Muscle of leg (tissue), 11 donors: ENCODE data around the gene ITPR3. TPM values are rescaled to one million over a fixed set of nuclear protein-coding genes. Genes with fewer than 3 reads are reported as not detected.

Source experiments
- DNase-seq: peaks from one replicate; pipeline ENCODE4 v3.0.0; 2013
- H3K27ac ChIP-seq: one replicate; pipeline ENCODE4 v1.5.1; 2013; ENCODE audit warnings: mild to moderate bottlenecking, low read length, control low read depth
- H3K27me3 ChIP-seq: one replicate; pipeline ENCODE4 v1.6.1; 2013; ENCODE audit warnings: low read length; ENCODE audit not compliant: control insufficient read depth, insufficient read depth
- H3K36me3 ChIP-seq: one replicate; pipeline ENCODE4 v1.6.1; 2013; ENCODE audit warnings: low read length; ENCODE audit not compliant: control insufficient read depth, insufficient read depth
- H3K4me1 ChIP-seq: one replicate; pipeline ENCODE4 v1.6.1; 2013; ENCODE audit warnings: low read length; ENCODE audit not compliant: control insufficient read depth, insufficient read depth
- H3K4me3 ChIP-seq: one replicate; pipeline ENCODE4 v1.5.1; 2013; ENCODE audit warnings: low read length, control low read depth
- H3K9me3 ChIP-seq: replicated peaks from 2 replicates; pipeline ENCODE4 v1.6.1; 2013; ENCODE audit warnings: low read depth, low read length; ENCODE audit not compliant: control insufficient read depth
- WGBS: methylation state at CpG from one replicate; pipeline ENCODE4 v1.1.5; 2013; ENCODE audit warnings: missing lambda C conversion rate; ENCODE audit not compliant: insufficient coverage; 5-methylcytosine and 5-hydroxymethylcytosine counted together
- polyA plus RNA-seq, 8 donors: library from polyadenylated mRNA; unstranded; fragments of 120-200 nt; gene quantifications; one replicate each; pipeline versions ENCODE4 v1.2.1 to v1.2.3, GENCODE V29; 2013; ENCODE audit warnings: inconsistent platforms in 1 of 8, low replicate concordance in 1 of 8; ENCODE audit not compliant: insufficient read length in 8 of 8, insufficient read depth in 1 of 8
- total RNA-seq: library from RNA; stranded (reverse); fragments of 120-200 nt; gene quantifications from one replicate; pipeline ENCODE4 v1.2.4, GENCODE V29; 2013

ITPR3 gene
- total and polyA plus RNA-seq, 9 donors, result 4.1 to 15.9 (median 9.2) TPM

DNA sequence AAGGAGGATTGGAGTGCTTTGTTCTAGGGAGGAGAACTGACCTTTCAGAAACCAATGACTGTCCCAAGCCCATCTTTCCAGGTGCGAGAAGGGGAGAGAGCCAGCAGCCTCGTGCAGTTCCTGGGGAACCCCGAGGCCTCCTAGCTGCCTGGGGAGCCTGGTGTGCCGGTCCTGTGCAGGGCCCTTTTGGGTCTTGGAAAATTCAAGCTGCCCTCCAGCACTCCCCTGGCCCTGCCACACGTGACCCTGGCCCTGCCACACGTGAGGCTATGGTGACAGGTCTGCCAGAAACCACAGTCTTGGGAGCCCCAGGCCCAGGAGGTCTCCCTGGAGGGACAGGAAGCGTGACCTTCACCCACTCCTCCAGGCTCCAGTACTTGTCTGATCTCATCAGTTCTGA lies 109.9 kb downstream of the ITPR3 start:
- Histone ChIP-seq H3K9me3 (no peaks in the 10 kb centered on the region), H3K27me3 (no peaks in the 10 kb centered on the region), H3K27ac (no peak overlapping the region), H3K4me3 (no peak overlapping the region), H3K36me3 (peaks cover 56% of the 10 kb centered on the region), H3K4me1 (no peaks in the 10 kb centered on the region)
- WGBS, result 55% methylated on average over 6 of the region's 7 CpGs
- no peak for DNase-seq

DNA sequence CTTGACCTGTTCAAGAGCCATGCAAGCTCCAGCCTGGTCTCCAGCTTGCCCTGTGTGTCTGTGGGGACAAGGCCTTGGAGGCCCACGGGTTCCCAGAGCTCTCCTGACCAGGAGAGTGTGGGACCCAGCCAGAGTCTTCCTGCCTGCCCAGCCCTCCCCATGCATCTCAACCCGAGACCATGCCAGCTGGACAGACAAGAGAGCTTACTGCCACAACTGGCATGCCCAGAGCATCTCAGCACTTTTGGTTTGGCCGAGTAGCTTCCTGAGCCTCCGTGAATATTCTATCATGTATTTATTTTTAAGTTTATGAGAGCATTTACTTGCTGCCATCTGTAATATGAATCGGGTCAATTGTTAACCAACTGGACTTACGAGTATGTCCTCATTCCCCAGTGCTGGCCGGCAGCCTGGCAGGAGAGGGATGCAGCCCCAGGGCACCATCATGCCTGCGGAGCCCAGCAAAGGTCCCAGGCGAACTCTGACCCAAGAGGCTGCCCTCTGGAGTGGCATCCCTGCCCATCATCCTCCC lies 110.7 kb downstream of the ITPR3 start:
- DNase-seq, result no peak
- Histone ChIP-seq H3K4me3 (no peak overlapping the region), H3K27me3 (no peaks in the 10 kb centered on the region), H3K36me3 (peaks cover 56% of the 10 kb centered on the region), H3K9me3 (no peaks in the 10 kb centered on the region), H3K27ac (no peak overlapping the region), H3K4me1 (peaks cover 2% of the 10 kb centered on the region)
- 77% methylated on average over 6 of the region's 9 CpGs for WGBS

GRCh38 chr6:33732385-33732784 lies 111.3 kb downstream of the ITPR3 start:
- 81% methylated on average over 2 of the region's 6 CpGs for WGBS
- peaks cover 7% of the 10 kb centered on the region for H3K4me1 ChIP-seq
- H3K4me3 ChIP-seq, result no peak overlapping the region
- H3K27ac ChIP-seq, result no peak overlapping the region
- no peaks in the 10 kb centered on the region for H3K9me3 ChIP-seq
- H3K36me3 ChIP-seq, result peaks cover 58% of the 10 kb centered on the region
- H3K27me3 ChIP-seq, result no peaks in the 10 kb centered on the region
- DNase-seq, result no peak

DNA sequence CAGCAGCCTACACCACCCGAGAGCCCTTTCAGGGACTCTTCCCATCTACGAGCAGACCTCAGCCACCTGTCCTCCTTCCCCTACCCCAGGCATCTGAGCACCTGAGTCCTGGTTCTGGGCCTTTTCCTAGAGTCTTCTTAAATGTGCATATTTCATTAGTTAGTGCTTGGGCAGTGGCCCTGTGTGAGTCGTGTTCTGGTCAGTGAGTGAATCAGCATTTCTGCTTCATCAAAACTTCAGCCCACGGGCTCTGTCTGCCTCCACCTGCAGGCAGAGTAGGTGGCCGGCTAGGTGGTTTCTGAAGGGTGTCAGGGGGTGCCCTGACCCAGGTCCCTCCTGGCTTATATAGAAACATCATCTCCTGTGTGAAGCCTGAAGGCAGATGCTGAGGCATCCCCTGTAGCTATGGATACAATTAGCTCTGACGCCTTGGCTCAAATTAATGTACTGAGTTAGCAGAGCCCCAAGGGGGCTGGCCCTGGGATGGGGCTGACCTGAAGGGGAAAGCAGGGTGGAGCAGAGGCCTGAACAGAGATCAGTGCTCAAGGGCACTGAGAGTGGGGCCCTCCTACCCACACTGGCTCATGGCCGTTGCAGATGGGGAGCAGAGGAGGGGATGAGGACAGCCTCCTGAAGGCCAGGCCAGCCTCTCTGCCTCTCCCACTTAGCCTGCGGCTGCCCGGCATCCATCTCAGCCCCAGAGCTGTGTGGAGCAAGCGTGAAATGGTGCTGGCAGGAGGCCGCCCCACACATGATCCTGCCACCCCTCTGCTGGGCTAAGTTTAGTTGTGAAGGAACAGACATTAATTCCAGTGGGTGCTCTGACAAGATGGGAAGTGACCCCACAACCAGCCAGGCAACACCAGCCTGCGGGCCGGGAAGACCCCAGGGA lies 111.9 kb downstream of the ITPR3 start:
- WGBS, result 74% methylated on average over 7 of the region's 13 CpGs
- DNase-seq, result no peak
- Histone ChIP-seq H3K4me1 (peaks cover 12% of the 10 kb centered on the region), H3K27ac (no peak overlapping the region), H3K9me3 (no peaks in the 10 kb centered on the region), H3K4me3 (no peak overlapping the region), H3K36me3 (peaks cover 52% of the 10 kb centered on the region), H3K27me3 (no peaks in the 10 kb centered on the region)

DNA sequence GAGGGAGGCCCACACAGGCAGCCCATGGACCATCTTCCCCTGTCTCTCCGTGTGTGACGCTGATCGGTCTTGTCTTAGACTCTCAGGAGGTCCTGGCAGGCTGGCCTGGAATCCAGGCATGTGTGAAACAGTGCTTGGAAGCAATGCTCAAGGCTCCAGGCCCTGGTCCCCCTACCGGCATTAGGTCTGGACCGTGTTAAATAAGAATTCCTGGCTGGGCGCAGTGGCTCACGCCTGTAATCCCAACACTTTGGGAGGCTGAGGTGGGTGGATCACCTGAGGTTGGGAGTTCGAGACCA lies 112.5 kb downstream of the ITPR3 start:
- peaks cover 50% of the 10 kb centered on the region for H3K36me3 ChIP-seq
- no peak for DNase-seq
- no peak overlapping the region for H3K4me3 ChIP-seq
- no peaks in the 10 kb centered on the region for H3K27me3 ChIP-seq
- 57% methylated on average over 5 of the region's 8 CpGs for WGBS
- H3K4me1 ChIP-seq, result peaks cover 14% of the 10 kb centered on the region
- no peak overlapping the region for H3K27ac ChIP-seq
- no peaks in the 10 kb centered on the region for H3K9me3 ChIP-seq

DNA sequence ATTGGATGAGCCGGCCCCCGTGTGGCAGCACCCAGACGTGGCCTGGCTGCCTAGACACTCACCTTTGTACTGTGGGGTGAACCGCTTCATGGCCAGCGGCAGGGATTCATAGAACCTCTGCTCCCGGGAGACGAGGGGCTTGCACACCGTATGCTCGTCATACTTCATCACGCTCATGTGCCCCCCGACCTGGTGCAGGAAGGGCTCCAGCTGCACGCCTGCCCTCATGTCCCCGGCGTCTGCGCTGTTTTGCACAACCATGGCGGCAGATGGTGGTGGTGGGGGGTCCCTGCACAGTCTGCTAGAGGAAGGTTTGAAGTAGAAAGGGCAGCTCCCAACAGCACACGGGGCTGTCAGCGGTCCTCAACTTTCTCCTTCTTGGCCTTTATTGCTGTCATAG lies 114.1 kb downstream of the ITPR3 start:
- 79% methylated on average over 16 of the region's 18 CpGs for WGBS
- Histone ChIP-seq H3K4me3 (no peak overlapping the region), H3K9me3 (no peaks in the 10 kb centered on the region), H3K27ac (no peak overlapping the region), H3K36me3 (peaks cover 55% of the 10 kb centered on the region), H3K27me3 (peaks cover under 1% of the 10 kb centered on the region), H3K4me1 (peaks cover 21% of the 10 kb centered on the region)
- DNase-seq, result no peak

DNA sequence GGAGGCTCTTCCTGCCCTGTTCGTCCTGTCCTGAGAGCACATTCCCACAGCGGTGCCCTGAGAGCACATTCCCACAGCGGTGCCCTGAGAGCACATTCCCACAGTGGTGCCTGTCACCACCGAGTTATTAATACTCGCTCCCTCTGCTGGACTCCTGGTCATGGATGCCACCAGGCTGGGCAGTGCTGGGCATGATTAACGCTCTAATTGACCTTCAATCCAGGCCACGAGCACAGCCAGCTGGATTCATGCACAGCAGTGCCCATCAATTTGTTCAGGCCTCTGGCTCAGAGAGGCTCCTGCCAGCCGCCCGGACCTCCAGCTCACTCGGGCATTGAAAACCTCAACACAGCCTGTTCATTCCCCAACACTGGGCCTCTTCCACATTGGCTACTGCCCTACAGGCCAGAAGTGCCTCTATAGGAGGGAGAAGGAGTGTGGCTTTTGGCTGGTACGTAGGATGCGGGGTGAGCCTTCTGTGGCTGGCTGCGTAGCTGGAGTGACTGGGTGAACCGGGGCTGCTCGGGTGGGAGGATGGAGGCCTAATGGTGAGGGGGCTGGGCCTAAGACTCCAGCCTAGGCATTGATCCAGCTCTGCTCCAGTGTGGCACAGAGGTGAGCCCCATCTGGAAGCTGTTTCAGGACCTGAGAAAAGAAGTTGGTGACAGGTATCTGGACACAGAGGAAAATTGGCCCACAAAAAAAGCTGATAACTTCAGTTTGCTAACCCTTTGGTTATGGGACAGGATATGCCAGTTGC lies 116.3 kb downstream of the ITPR3 start:
- peak; percentile 60 for DNase-seq
- Histone ChIP-seq H3K4me1 (peaks cover 22% of the 10 kb centered on the region), H3K4me3 (no peak overlapping the region), H3K27ac (peak overlapping the region; percentile 35), H3K36me3 (peaks cover 44% of the 10 kb centered on the region), H3K9me3 (no peaks in the 10 kb centered on the region), H3K27me3 (peaks cover 2% of the 10 kb centered on the region)
- 72% methylated on average over 12 of the region's 15 CpGs for WGBS

GRCh38 chr6:33738153-33738552 lies 117.0 kb downstream of the ITPR3 start:
- Histone ChIP-seq H3K27ac (no peak overlapping the region), H3K9me3 (no peaks in the 10 kb centered on the region), H3K4me3 (no peak overlapping the region), H3K4me1 (peaks cover 28% of the 10 kb centered on the region), H3K27me3 (peaks cover 6% of the 10 kb centered on the region), H3K36me3 (peaks cover 37% of the 10 kb centered on the region)
- 65% methylated on average over 5 of the region's 9 CpGs for WGBS
- DNase-seq, result no peak

- peaks cover 32% of the 10 kb centered on the region for H3K36me3 ChIP-seq
- no peak overlapping the region for H3K27ac ChIP-seq
- H3K27me3 ChIP-seq, result peaks cover 6% of the 10 kb centered on the region
- H3K9me3 ChIP-seq, result no peaks in the 10 kb centered on the region
- no peak for DNase-seq
- H3K4me1 ChIP-seq, result peaks cover 32% of the 10 kb centered on the region
- no peak overlapping the region for H3K4me3 ChIP-seq
- 79% methylated on average over 4 of the region's 5 CpGs for WGBS
These were observed 117.8 kb downstream of the ITPR3 start for GRCh38 chr6:33738879-33739278.

GRCh38 chr6:33739571-33739970 lies 118.4 kb downstream of the ITPR3 start:
- peaks cover 27% of the 10 kb centered on the region for H3K36me3 ChIP-seq

More at GRCh38 chr6:33739571-33739970, 118.4 kb downstream of the ITPR3 start:
- peaks cover 38% of the 10 kb centered on the region for H3K4me1 ChIP-seq
- WGBS, result 75% methylated on average over 4 of the region's 5 CpGs
- no peak overlapping the region for H3K4me3 ChIP-seq
- H3K9me3 ChIP-seq, result no peaks in the 10 kb centered on the region
- H3K27ac ChIP-seq, result no peak overlapping the region
- peaks cover 6% of the 10 kb centered on the region for H3K27me3 ChIP-seq
- DNase-seq, result no peak
